K562 (cell line): ENCODE measurements around the gene DDR2. TPM values are rescaled to one million over a fixed set of nuclear protein-coding genes. Genes with fewer than 3 reads are reported as not detected.

Experiments used
- ATAC-seq: fragments of 200-7000 bp; cut with Tn5 transposase; 3 replicates; pipeline ENCODE4 v1.9.1; 2020; ENCODE audit warnings: moderate library complexity
- BruUV-seq: library from RNA; stranded (reverse); fragments of 400-500 nt; replicated peaks from 2 replicates; lab custom pipeline; 2021; lab: Mats Ljungman, UMichigan
- CTCF ChIA-PET: fragments of 300-600 bp; formaldehyde crosslinking; extraction: SDS; loops from one replicate; lab custom pipeline; 2021; ENCODE audit warnings: low intra/inter-chr PET ratio; lab: Yijun Ruan, JAX
- POLR2A ChIA-PET: fragments of 300-600, 350-650 bp; sonication (Branson Sonifier 250); formaldehyde crosslinking; extraction: SDS; loops from one replicate; lab custom pipeline; 2021; ENCODE audit warnings: antibody characterized with exemption, inconsistent platforms; lab: Yijun Ruan, JAX
- DNase-seq, 4 experiments: peaks; one replicate each; pipeline versions ENCODE4 v3.0.0 to v3.0.0-alpha.2; 2011 to 2018; ENCODE audit warnings: low spot score in 3 of 4, mixed read lengths in 3 of 4; ENCODE audit errors: extremely low read depth in 1 of 4
- FAIRE-seq: peaks from 2 replicates; lab custom pipeline; 2011; peaks lifted over from hg19 to GRCh38; lab: Jason Lieb, UNC
- H2AFZ ChIP-seq: 2 replicates; pipeline ENCODE4 v1.6.0; 2011; ENCODE audit warnings: low read depth, low read length, control low read depth, inconsistent platforms
- H3K27ac ChIP-seq: fragments of 200-600 bp; 3 replicates; pipeline ENCODE4 v1.8.0; 2011; ENCODE audit warnings: low read depth, mild to moderate bottlenecking, control low read depth, inconsistent platforms, low read length, moderate library complexity, mixed read lengths; ENCODE audit errors: extremely low read depth
- H3K27me3 ChIP-seq, 2 experiments: fragments of 300-600 bp in 1 of 2; 2 replicates in 1 of 2; 3 replicates in 1 of 2; pipeline versions ENCODE4 v1.6.0 to v1.8.0; 2011; ENCODE audit warnings: inconsistent platforms in 2 of 2, low read length in 2 of 2, mild to moderate bottlenecking in 1 of 2, mixed read lengths in 1 of 2, moderate library complexity in 1 of 2; ENCODE audit not compliant: control insufficient read depth in 2 of 2, insufficient read depth in 2 of 2
- H3K36me3 ChIP-seq: fragments of 300-600 bp; 3 replicates; pipeline ENCODE4 v1.8.0; 2011; ENCODE audit warnings: mild to moderate bottlenecking, low read length, inconsistent platforms; ENCODE audit not compliant: control insufficient read depth, insufficient read depth
- H3K4me1 ChIP-seq, 2 experiments: fragments of 200-600 bp in 1 of 2; replicated peaks in 1 of 2; 2 replicates in 1 of 2; 3 replicates in 1 of 2; pipeline versions ENCODE4 v1.5.1 to v1.8.0; 2011; ENCODE audit warnings: inconsistent platforms in 2 of 2, low read length in 2 of 2, mild to moderate bottlenecking in 1 of 2, mixed read lengths in 1 of 2, moderate library complexity in 1 of 2; ENCODE audit not compliant: control insufficient read depth in 2 of 2, insufficient read depth in 2 of 2
- H3K4me2 ChIP-seq: 2 replicates; pipeline ENCODE4 v1.6.1; 2011; ENCODE audit warnings: low read length, control low read depth, inconsistent platforms, mixed read lengths; ENCODE audit not compliant: insufficient read depth
- H3K4me3 ChIP-seq: fragments of 200-600 bp; sonication (generic), shearing (Covaris generic); 2 replicates; pipeline ENCODE4 v1.5.1; 2016; ENCODE audit warnings: control low read depth, inconsistent platforms
- H3K79me2 ChIP-seq: fragments of 200-600 bp; 3 replicates; pipeline ENCODE4 v1.8.0; 2011; ENCODE audit warnings: low read length, inconsistent platforms; ENCODE audit not compliant: control insufficient read depth, insufficient read depth
- H3K9ac ChIP-seq, 2 experiments: 2 replicates each; pipeline versions ENCODE4 v1.6.0 to v1.6.1; 2011; ENCODE audit warnings: low read depth in 2 of 2, low read length in 2 of 2, control low read depth in 1 of 2, inconsistent platforms in 1 of 2, mild to moderate bottlenecking in 1 of 2, mixed read lengths in 1 of 2; ENCODE audit not compliant: insufficient read depth in 1 of 2
- H3K9me1 ChIP-seq: one replicate; pipeline ENCODE4 v1.6.0; 2011; ENCODE audit warnings: inconsistent platforms, mild to moderate bottlenecking, low read length, moderate library complexity; ENCODE audit not compliant: control insufficient read depth, insufficient read depth
- H3K9me3 ChIP-seq: replicated peaks from 2 replicates; pipeline ENCODE4 v1.5.1; 2011; ENCODE audit warnings: low read depth, low read length, inconsistent platforms; ENCODE audit not compliant: control insufficient read depth, insufficient read depth
- H4K20me1 ChIP-seq: replicated peaks from 2 replicates; pipeline ENCODE4 v1.6.1; 2011; ENCODE audit warnings: low read length, inconsistent platforms, mixed read lengths; ENCODE audit not compliant: control insufficient read depth, insufficient read depth
- ARID3A ChIP-seq: IDR thresholded peaks from 2 replicates; pipeline ENCODE4 v1.6.1; 2012; ENCODE audit warnings: low read depth, low read length, improper control_type of control experiment, borderline replicate concordance
- MTA3 ChIP-seq: fragments of 450-650 bp; formaldehyde crosslinking; IDR thresholded peaks from 2 replicates; pipeline ENCODE4 v1.6.1; 2017; ENCODE audit warnings: mild to moderate bottlenecking, borderline replicate concordance
- PRPF4 ChIP-seq: fragments of 200-400 bp; formaldehyde crosslinking; IDR thresholded peaks from one replicate; pipeline ENCODE4 v1.6.1; 2017; ENCODE audit warnings: low read length, low read depth, mild to moderate bottlenecking; ENCODE audit not compliant: insufficient read depth, poor library complexity, severe bottlenecking
- ZNF224 ChIP-seq: sonication (generic); formaldehyde crosslinking; IDR thresholded peaks from 2 replicates; pipeline ENCODE4 v1.8.0; 2022; ENCODE audit warnings: mild to moderate bottlenecking, missing genetic modification reagents
- WGBS: fragments of 100-300 bp; shearing (Covaris generic); methylation state at CpG from one replicate; pipeline ENCODE4 v1.1.6; 2016; ENCODE audit warnings: low coverage, mixed read lengths; ENCODE audit not compliant: insufficient coverage; ENCODE audit errors: missing lambda C conversion rate; 5-methylcytosine and 5-hydroxymethylcytosine counted together
- in situ Hi-C: fragments of 300-500 bp; cut with MboI; formaldehyde crosslinking; loops from 4 replicates; pipeline ENCODE4 v1.15.0; 2018; ENCODE audit warnings: inconsistent platforms, mixed read lengths
- intact Hi-C: fragments of 100-400 bp; cut with micrococcal nuclease; formaldehyde crosslinking; loops from 2 replicates; pipeline ENCODE4 v1.14.2; 2022
- polyA plus RNA-seq, 8 experiments: library from polyadenylated mRNA; depleted of rRNA in 4 of 8; stranded (reverse) in 5 of 8; unstranded in 3 of 8; fragments of >200 nt; fragmentation: Nextera tagmentation in 2 of 8; fragmentation: Illumina TruSeq in 1 of 8; extraction: Ambion mirVana in 2 of 8; extraction: Trizol in 1 of 8; gene quantifications; 2 replicates each; pipeline versions ENCODE4 v1.2.1 to v1.2.3, GENCODE V29; 2011 to 2014; ENCODE audit warnings: inconsistent platforms in 1 of 8, missing spikeins in 1 of 8
- total RNA-seq, 7 experiments: library from RNA; depleted of rRNA in 6 of 7; stranded (reverse); fragments of >200 nt in 6 of 7; fragmentation: Illumina TruSeq in 2 of 7; extraction: Trizol in 2 of 7; gene quantifications; 2 replicates each; pipeline versions ENCODE4 v1.2.1 to v1.2.3, GENCODE V29; 2011 to 2021; ENCODE audit warnings: low replicate concordance in 1 of 7
- TF ChIP-seq, protein P1 (sequence below): fragments of 450-650 bp; IDR thresholded peaks from 2 replicates; pipeline ENCODE4 v1.6.1; 2016; ENCODE audit warnings: low read depth, mild to moderate bottlenecking, moderate library complexity

Gene DDR2
- total and polyA plus RNA-seq, 9 of the 15 experiments (the other 6 are each of a cell fraction or from before 2014, with no cell fraction given), result 0.36 to 2.0 (median 1.1) TPM

- H4K20me1 ChIP-seq, result no peaks in the 10 kb centered on the region
- intact Hi-C loops, result no loop called here
- no peak for DNase-seq
- in situ Hi-C loops, result no loop called here
- H3K4me3 ChIP-seq, result no peak overlapping the region
- no peaks in the 10 kb centered on the region for H3K9me1 ChIP-seq
- no peak overlapping the region for H2AFZ ChIP-seq
- TF ChIP-seq ARID3A (no peak), ZNF224 (CRISPR knock-in tag) (no peak), PRPF4 (no peak), MTA3 (no peak)
- TF ChIP-seq, protein P1, sequence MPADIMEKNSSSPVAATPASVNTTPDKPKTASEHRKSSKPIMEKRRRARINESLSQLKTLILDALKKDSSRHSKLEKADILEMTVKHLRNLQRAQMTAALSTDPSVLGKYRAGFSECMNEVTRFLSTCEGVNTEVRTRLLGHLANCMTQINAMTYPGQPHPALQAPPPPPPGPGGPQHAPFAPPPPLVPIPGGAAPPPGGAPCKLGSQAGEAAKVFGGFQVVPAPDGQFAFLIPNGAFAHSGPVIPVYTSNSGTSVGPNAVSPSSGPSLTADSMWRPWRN, result no peak
- TF ChIP-seq, all 486 proteins: peak for 0
- peaks cover 17 to 21% of the 10 kb centered on the region in 2 experiments for H3K27me3 ChIP-seq
- H3K4me2 ChIP-seq, result no peak overlapping the region
- WGBS, result 0% methylated on average over 2 of the region's 2 CpGs
- no TSS peak for BruUV-seq
- ATAC-seq, result no peak; the same call in 1 of the 3 replicates
- H3K79me2 ChIP-seq, result no peaks in the 10 kb centered on the region
- no peak overlapping the region for H3K27ac ChIP-seq
- POLR2A ChIA-PET, result interaction anchor here (1.4 kb wide), 1 partner anchor 10 kb away, joined by 5 read pairs; no protein-coding TSS in a partner anchor
- peaks cover 0 to 8% of the 10 kb centered on the region in 2 experiments; a peak in 2 of 5 replicates for H3K4me1 ChIP-seq
- FAIRE-seq, result no peak
- no peaks in the 10 kb centered on the region for H3K36me3 ChIP-seq
- CTCF ChIA-PET, result no interaction called here
- H3K9me3 ChIP-seq, result no peaks in the 10 kb centered on the region
- H3K9ac ChIP-seq, result no peak overlapping the region
Observed at GRCh38 chr1:162823771-162824525, 191.7 kb downstream of the DDR2 start.
